ENCODE data around the gene ITGA3.

The ITGA3 gene

GRCh38 chr17:50099003-50099402, 43.1 kb downstream of the ITGA3 start:
- intact Hi-C loops (cut with DNase I): no loop called here
- DNase-seq: no peak

- no peak for DNase-seq
- intact Hi-C loops (cut with DNase I): no loop called here
These were observed 44.6 kb downstream of the ITGA3 start for GRCh38 chr17:50100480-50100883.

GRCh38 chr17:50100921-50101345, 45.0 kb downstream of the ITGA3 start:
- peak in 21 of 42 donors; percentile 18 to 72 (median 46) for DNase-seq
- intact Hi-C loops (cut with DNase I): no loop called here

DNA sequence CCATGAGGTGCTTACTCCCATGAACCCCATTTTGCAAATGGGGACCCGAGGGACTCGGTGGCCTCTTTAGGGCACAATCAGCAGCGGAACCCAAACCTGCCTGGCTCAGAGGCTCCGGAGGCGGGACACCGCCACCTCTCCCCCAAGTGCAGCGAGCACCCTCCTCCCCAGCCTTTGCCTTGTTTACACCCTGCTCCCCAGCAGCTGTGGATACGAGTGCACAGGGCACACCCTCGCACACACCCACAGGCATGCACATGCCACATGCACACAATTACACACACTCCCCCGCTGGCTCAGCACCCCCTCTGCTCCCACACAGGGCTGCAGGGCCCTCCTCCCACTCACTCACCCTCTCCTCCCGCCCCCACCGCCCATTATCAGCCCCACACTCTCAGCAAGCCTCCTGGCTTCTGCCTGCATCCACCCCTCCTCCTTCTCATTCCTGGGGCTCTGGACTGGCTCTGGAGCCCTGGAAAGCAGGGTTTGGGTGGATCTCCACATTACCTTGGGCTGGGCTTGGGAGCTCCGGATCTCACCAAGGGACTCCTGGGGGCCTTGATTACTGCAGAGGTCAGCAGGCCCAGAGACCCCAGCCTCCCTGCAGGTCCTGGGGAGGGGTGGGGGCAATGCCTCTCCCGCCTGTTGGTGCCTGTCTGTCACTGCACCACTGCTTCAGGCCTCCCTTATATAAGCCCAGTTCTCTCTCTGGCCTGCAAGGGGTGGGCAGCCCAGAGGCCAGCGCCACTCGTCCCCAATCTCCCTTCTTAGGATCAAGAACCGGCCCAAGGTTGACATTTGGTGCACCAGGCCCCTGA, 45.6 kb downstream of the ITGA3 start:
- intact Hi-C loops (cut with DNase I): no loop called here

GRCh38 chr17:50102164-50102991, 46.5 kb downstream of the ITGA3 start:
- intact Hi-C loops (cut with DNase I): no loop called here
- DNase-seq: peak in 37 of 42 donors; percentile 35 to 86 (median 69)

More for the DNA sequence above, 45.6 kb downstream of the ITGA3 start:
- DNase-seq: peak in 34 of 42 donors; percentile 34 to 78 (median 56)

- intact Hi-C loops (cut with DNase I): no loop called here
- DNase-seq: no peak
These were observed 47.3 kb downstream of the ITGA3 start for GRCh38 chr17:50103252-50103651.

GRCh38 chr17:50103941-50104340, 48.0 kb downstream of the ITGA3 start:
- intact Hi-C loops (cut with DNase I): no loop called here
- no peak for DNase-seq

DNA sequence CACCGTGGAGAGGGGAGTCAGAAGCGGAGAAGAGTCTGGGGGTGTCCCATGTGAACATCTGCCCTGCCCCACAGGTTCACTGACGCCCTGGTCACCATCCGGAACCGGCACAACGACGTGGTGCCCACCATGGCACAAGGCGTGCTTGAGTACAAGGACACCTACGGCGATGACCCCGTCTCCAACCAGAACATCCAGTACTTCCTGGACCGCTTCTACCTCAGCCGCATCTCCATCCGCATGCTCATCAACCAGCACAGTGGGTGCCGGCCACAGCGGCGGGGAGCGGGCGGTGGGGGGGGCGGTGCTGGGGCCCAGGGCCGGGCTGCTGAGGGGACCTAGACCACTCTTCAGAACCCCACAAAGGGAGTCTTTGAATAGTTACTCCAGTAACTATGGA, 49.9 kb downstream of the ITGA3 start:
- DNase-seq: no peak
- intact Hi-C loops (cut with DNase I): no loop called here

GRCh38 chr17:50106393-50107131, 50.7 kb downstream of the ITGA3 start:
- no peak for DNase-seq
- intact Hi-C loops (cut with DNase I): no loop called here

- peak in 2 of 42 donors; percentile 42 to 67 for DNase-seq
- intact Hi-C loops (cut with DNase I): no loop called here
These were observed 52.0 kb downstream of the ITGA3 start for GRCh38 chr17:50107790-50108414.

DNA sequence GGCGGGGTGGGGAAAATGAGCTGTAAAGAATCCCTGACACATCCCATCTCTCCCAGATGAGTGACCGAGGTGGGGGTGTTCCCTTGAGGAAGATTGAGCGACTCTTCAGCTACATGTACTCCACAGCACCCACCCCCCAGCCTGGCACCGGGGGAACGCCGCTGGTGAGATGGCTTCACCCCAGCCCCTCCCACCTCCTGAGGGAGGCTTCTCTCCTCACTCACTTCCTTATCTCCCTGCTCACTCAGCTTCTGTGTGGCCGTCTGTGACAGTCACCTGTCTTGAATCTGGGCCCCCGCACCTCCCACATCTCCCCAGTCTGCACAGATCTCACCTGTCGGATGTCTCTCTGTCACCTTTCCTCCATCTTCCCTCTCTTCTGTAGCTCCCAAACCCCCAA, 52.6 kb downstream of the ITGA3 start:
- DNase-seq: peak in 31 of 42 donors; percentile 34 to 89 (median 64)
- intact Hi-C loops (cut with DNase I): no loop called here

GRCh38 chr17:50109207-50109606, 53.3 kb downstream of the ITGA3 start:
- intact Hi-C loops (cut with DNase I): no loop called here
- no peak for DNase-seq

- intact Hi-C loops (cut with DNase I): no loop called here
- DNase-seq: no peak
These were observed 53.9 kb downstream of the ITGA3 start for GRCh38 chr17:50109785-50110184.

DNA sequence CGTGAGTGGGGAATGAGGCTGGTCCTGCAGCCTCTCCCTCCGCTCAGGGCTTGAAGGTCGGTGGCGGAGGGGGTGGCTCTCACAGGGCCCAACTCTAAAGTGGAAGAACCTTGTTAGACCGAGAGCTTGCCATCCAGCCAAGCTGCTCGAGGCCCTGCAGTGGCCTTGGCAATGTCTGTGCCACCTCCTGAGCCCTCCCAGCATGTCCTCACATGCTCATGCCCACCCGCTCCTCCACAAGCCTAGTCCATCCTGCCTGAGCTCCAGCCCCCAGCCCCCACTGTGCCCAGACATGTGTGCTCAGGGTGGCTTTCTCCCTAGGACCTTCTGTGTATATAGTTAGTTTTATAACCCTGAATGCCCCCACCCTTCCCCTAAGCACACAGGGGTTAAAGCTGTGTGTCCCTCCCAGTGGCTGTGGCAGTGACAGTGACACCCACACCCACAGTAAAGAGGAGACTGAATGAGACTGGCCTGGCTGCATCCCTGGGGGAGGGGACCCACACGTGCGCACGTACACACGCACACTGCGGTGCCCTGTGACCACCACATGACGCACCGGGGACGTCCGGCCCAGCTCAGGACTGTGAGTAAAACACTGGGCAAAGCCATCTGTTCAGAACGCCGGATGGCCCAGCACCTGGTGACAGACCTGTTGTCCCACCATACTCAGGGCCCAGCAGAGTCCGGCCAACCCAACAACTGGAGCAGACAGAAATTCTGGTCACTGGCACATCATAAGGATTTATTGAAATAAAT, 54.9 kb downstream of the ITGA3 start:
- peak in 1 of 42 donors; percentile 38 for DNase-seq
- intact Hi-C loops (cut with DNase I): no loop called here

DNA sequence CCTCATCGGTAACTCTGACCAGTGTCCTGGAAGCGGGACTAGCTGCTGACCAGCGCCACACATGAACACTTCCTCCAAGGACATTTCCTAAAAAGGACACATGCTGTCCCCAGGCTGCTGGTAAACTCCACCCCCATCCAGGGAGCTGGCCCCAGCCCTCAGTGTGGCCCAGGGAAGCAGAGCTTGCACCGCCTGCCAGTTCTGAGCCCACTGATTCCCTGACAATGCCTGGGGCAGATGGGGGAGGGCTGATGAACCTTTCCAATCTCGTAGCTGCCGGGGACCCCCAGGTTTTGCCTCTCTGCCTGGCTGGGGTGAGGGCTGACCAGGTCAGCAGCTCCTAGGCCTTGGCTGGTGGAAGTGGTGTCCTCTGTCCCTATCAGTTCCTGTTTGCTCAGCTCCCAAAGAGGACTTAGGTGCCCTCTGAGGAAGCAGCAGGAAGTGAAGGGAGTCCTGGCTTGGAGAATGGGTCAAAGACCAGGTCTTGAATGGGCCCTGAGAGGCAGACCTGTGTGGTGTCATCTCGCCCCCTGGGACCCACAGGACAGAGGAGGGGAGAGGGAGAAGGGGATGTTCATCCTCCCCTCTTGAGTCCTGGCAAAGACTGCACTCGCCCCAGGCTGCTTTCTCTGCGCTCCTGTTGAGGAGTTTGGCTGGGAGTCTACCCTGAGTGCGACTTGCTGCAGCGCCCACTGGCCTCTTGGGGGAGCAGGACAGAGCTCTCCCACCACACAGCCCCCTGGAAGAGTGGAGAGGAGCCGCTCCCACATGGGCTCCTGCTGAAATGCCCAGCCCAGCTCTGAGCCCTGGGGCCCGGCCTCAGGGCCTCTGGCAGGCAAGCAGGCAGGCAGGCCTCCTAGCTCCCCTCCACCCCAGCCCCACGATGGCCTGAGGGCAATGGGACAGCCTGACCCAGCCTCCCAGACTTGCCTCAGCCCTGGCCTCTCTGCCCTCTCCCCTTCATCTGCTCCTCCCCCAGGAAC, 56.1 kb downstream of the ITGA3 start:
- intact Hi-C loops (cut with DNase I): no loop called here
- DNase-seq: peak in 19 of 42 donors; percentile 34 to 67 (median 51)

DNA sequence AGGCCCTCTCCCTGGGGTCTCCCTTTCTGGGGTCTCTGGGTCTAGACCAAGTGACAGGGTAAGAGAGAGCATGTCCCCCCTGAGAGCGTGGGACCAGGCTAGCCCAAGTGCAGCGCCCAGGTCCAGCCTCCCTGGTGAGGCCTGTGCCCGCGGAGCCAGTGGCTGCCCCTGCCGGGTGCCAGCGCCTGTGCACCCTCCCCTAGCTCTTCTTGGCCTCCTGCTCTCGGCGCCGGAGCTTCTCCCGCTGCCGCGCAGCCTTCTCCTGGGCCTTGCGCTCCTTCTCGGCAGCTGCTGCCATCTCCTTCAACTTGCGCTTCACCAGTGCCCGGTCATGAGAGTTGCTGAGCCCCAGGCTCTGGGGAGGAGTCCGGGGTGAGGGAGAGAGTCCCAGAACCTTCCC, 56.8 kb downstream of the ITGA3 start:
- peak in 3 of 42 donors; percentile 30 to 47 (median 45) for DNase-seq
- intact Hi-C loops (cut with DNase I): no loop called here
